Heart right ventricle (tissue), 16 donors: ENCODE data around the gene PKNOX1. TPM values are rescaled to one million over a fixed set of nuclear protein-coding genes. Genes with fewer than 3 reads are reported as not detected.
A peak's percentile ranks its signal among the peaks of the same experiment; 100 is the strongest.
"Not testable (repeated sequence)": the region's sequence is repeated elsewhere in the genome, so short reads cannot be mapped to it uniquely, and the experiment has no call there.

Experiments
- ATAC-seq, 8 donors: fragments of 200-7000 bp; cut with Tn5 transposase; one replicate each; pipeline ENCODE4 v1.9.1; 2020; ENCODE audit warnings: mild to moderate bottlenecking in 8 of 8, moderate library complexity in 8 of 8, moderate number of reproducible peaks in 1 of 8
- DNase-seq, 2 donors: peaks; one replicate each; pipeline ENCODE4 v3.0.0-alpha.2; 2020
- H3K27ac ChIP-seq, 10 donors: fragments of 200-600 bp; sonication (generic) in 2 of 10; one replicate each; pipeline versions ENCODE4 v1.5.0 to v1.8.0; 2020 to 2022; ENCODE audit warnings: mild to moderate bottlenecking in 3 of 10
- H3K27me3 ChIP-seq, 7 donors: fragments of 200-600 bp; one replicate each; pipeline ENCODE4 v1.8.0; 2021 to 2022; ENCODE audit warnings: mild to moderate bottlenecking in 2 of 7
- H3K36me3 ChIP-seq, 9 donors: fragments of 200-600 bp; sonication (generic) in 1 of 9; one replicate each; pipeline versions ENCODE4 v1.5.0 to v1.8.0; 2020 to 2022; ENCODE audit warnings: mild to moderate bottlenecking in 2 of 9
- H3K4me1 ChIP-seq, 9 donors: fragments of 200-600 bp; sonication (generic) in 1 of 9; one replicate each; pipeline versions ENCODE4 v1.5.0 to v1.8.0; 2020 to 2022; ENCODE audit warnings: mild to moderate bottlenecking in 4 of 9
- H3K4me3 ChIP-seq, 10 donors: fragments of 200-600 bp; sonication (generic) in 2 of 10; one replicate each; pipeline versions ENCODE4 v1.5.0 to v1.8.0; 2020 to 2022; ENCODE audit warnings: mild to moderate bottlenecking in 7 of 10, moderate library complexity in 2 of 10
- H3K9me3 ChIP-seq, 11 donors: fragments of 200-600 bp in 10 of 11; sonication (generic) in 2 of 11; one replicate each; pipeline versions ENCODE4 v1.5.0 to v1.8.0; 2013 to 2022; ENCODE audit warnings: mild to moderate bottlenecking in 2 of 11, control low read depth in 1 of 11, moderate library complexity in 1 of 11
- WGBS, 2 donors: extraction: QIAGEN DNeasy Blood & Tissue Kit; methylation state at CpG; one replicate each; pipeline ENCODE4 v1.1.7; 2013; ENCODE audit warnings: inconsistent platforms in 1 of 2; 5-methylcytosine and 5-hydroxymethylcytosine counted together
- intact Hi-C, 10 donors: fragments of 100-400 bp; cut with DNase I; formaldehyde crosslinking; loops; one replicate each; pipeline versions ENCODE4 v1.11.1 to v1.14.2; 2022
- microRNA-seq, 2 donors: library from miRNA; unstranded; fragments of <30 nt; microRNA quantifications; one replicate each; pipeline ENCODE4 v1.2.0, GENCODE V29; 2021
- polyA plus RNA-seq, 2 donors: library from polyadenylated mRNA; stranded (reverse); fragments of 200-250 nt; gene quantifications; one replicate each; pipeline ENCODE4 v1.2.3, GENCODE V29; 2013
- total RNA-seq, 10 donors: library from RNA; stranded (reverse); fragmentation: NEBNext Ultra II Directional in 3 of 10; extraction: Animal tissue kit (Norgen Biotek cat#: 25700) in 3 of 10; gene quantifications; one replicate each; pipeline versions ENCODE4 v1.2.1 to v1.2.4, GENCODE V29; 2021 to 2023
- donor health status: Arrhythmogenic right ventricular cardiomyopathy.
- donor health status: ischemic (EF 13 %, LVEDD 7.1; RV severe dilation, severe dysfunction).
- donor health status: healthy with polysubstance abuse.
- donor health status: DM: no; HTN: yes; CAD: no.
- donor health status: DM: no; HTN: no; CAD: no.
- donor health status: ischemic (EF 25% LVEDD 6.9; RV normal size, moderate dysfunction).
- donor health status: ischemic (EF 25% LVEDD 5.7; RV mildly dilated, moderate dysfunction).
- donor health status: healthy.
- donor health status: DM: yes; HTN: yes; CAD: no.
- donor health status: Ischemic cardiomyopathy.
- donor health status: ischemic (EF 35%, LVEDD 5.7; RV mildly dilated, moderate dysfunction).
- donor health status: nonischemic (EF 11% LVEDD 7.7; RV severe dilation, severe dysfunction).
- donor health status: DM: yes; HTN: yes; CAD: no.
- donor health status: PGD.
- donor health status: ischemic (EF 29% LVEDD 5.4; RV normal size, mild dysfunction).
- donor health status: nonischemic (EF 23%, LVEDD 6.1; RV moderate dilation, normal function).

The PKNOX1 gene
- total and polyA plus RNA-seq, 12 donors = 5.0 to 11.6 (median 7.6) TPM

GRCh38 chr21:43076023-43076637 lies 101.8 kb downstream of the PKNOX1 start:
- H3K27ac ChIP-seq, H3K4me1 ChIP-seq, DNase-seq, H3K36me3 ChIP-seq, H3K9me3 ChIP-seq, H3K4me3 ChIP-seq, intact Hi-C loops, H3K27me3 ChIP-seq: not testable (repeated sequence)
- peak in 2 of 8 donors; percentile 16 to 31 for ATAC-seq
- WGBS, 2 donors = no CpG with 5 or more reads among the region's 77 CpGs

- H3K27me3 ChIP-seq, H3K9me3 ChIP-seq, DNase-seq, H3K4me1 ChIP-seq, H3K27ac ChIP-seq, H3K4me3 ChIP-seq, H3K36me3 ChIP-seq, intact Hi-C loops: not testable (repeated sequence)
- ATAC-seq = peak in 3 of 8 donors; percentile 28 to 54 (median 33)
- WGBS, 2 donors = 2% methylated on average over 8 of the region's 28 CpGs; no CpG with 5 or more reads in 1 of the 2 donors
These were observed 102.3 kb downstream of the PKNOX1 start for GRCh38 chr21:43076643-43077042.

GRCh38 chr21:43082587-43083300 lies 108.4 kb downstream of the PKNOX1 start:
- H3K4me1 ChIP-seq, H3K27me3 ChIP-seq, H3K9me3 ChIP-seq, ATAC-seq, intact Hi-C loops, DNase-seq, H3K36me3 ChIP-seq, H3K4me3 ChIP-seq, H3K27ac ChIP-seq: not testable (repeated sequence)
- WGBS, 2 donors = no CpG with 5 or more reads among the region's 24 CpGs

Small RNA genes lying within 50 kb of the gene (microRNA-seq; reads per million reads assigned to microRNA genes)
- 0 reads per million in 2 donors for gene MIR5692B

Other genes with a start within 250 kb of the PKNOX1 start
- gene WDR4, start 95.0 kb upstream of the PKNOX1 start, total RNA-seq = 1 to 10 TPM; 3.7 to 9.6 (median 4.5) TPM
- 1 to 10 TPM; 4.0 to 9.8 TPM for gene WDR4, start 95.0 kb upstream of the PKNOX1 start, polyA plus RNA-seq
- gene NDUFV3, start 81.3 kb upstream of the PKNOX1 start, total RNA-seq = 10 to 100 TPM; 42.6 to 63.7 (median 52.2) TPM
- 10 to 100 TPM; 25.9 to 57.1 TPM for gene NDUFV3, start 81.3 kb upstream of the PKNOX1 start, polyA plus RNA-seq
- under 1 TPM in 1 of 10 donors, not detected in 9; 0.09 TPM for gene ERVH48-1, start 48.9 kb upstream of the PKNOX1 start, total RNA-seq
- gene ERVH48-1, start 48.9 kb upstream of the PKNOX1 start, polyA plus RNA-seq = under 1 TPM in 1 of 2 donors, not detected in 1; 0.03 TPM
- gene CBS, start 101.3 kb downstream of the PKNOX1 start, total RNA-seq = 10 to 100 TPM in 1 of 10 donors, 1 to 10 TPM in 9; 4.0 to 17.9 (median 5.4) TPM
- 10 to 100 TPM in 1 of 2 donors, 1 to 10 TPM in 1; 4.3 to 22.1 TPM for gene CBS, start 101.3 kb downstream of the PKNOX1 start, polyA plus RNA-seq
- 10 to 100 TPM in 1 of 10 donors, 1 to 10 TPM in 9; 2.7 to 12.4 (median 6.3) TPM for gene U2AF1, start 133.0 kb downstream of the PKNOX1 start, total RNA-seq
- gene U2AF1, start 133.0 kb downstream of the PKNOX1 start, polyA plus RNA-seq = 10 to 100 TPM; 21.9 to 48.0 TPM
- gene CRYAA, start 194.4 kb downstream of the PKNOX1 start, total RNA-seq = not detected
- gene CRYAA, start 194.4 kb downstream of the PKNOX1 start, polyA plus RNA-seq = not detected